ENCODE measurements around the gene UBE2K. TPM values are rescaled to one million over a fixed set of nuclear protein-coding genes. Genes with fewer than 3 reads are reported as not detected.

UBE2K gene
- total RNA-seq, 1 donor from 2014 or later: 87.5 TPM

GRCh38 chr4:39682138-39682537 lies 15.8 kb upstream of the UBE2K start:
- no peak for DNase-seq (ENCODE audit: low spot score)
- no peaks in the 10 kb centered on the region for H3K36me3 Mint-ChIP-seq (ENCODE audit: low read depth)
- H3K9me3 Mint-ChIP-seq (ENCODE audit: low read depth): peaks cover 6% of the 10 kb centered on the region
- no peaks in the 10 kb centered on the region for H3K4me1 Mint-ChIP-seq (ENCODE audit: low read depth)
- no peaks in the 10 kb centered on the region for H3K27me3 Mint-ChIP-seq (ENCODE audit: low read depth)
- no peak overlapping the region for H3K4me3 Mint-ChIP-seq (ENCODE audit: unreplicated experiment)
- no peak overlapping the region for H3K27ac Mint-ChIP-seq (ENCODE audit: unreplicated experiment)
- TF ChIP-seq CTCF (IDR thresholded peaks at IDR 0.05): no peak

- Mint-ChIP-seq H3K4me1 (ENCODE audit: low read depth) (no peaks in the 10 kb centered on the region), H3K4me3 (ENCODE audit: unreplicated experiment) (no peak overlapping the region), H3K27me3 (ENCODE audit: low read depth) (no peaks in the 10 kb centered on the region), H3K9me3 (ENCODE audit: low read depth) (no peaks in the 10 kb centered on the region), H3K36me3 (ENCODE audit: low read depth) (no peaks in the 10 kb centered on the region), H3K27ac (ENCODE audit: unreplicated experiment) (no peak overlapping the region)
- TF ChIP-seq CTCF (IDR thresholded peaks at IDR 0.05): no peak
- DNase-seq (ENCODE audit: low spot score): no peak
These were observed 11.9 kb upstream of the UBE2K start for GRCh38 chr4:39685990-39686389.

- no peaks in the 10 kb centered on the region for H3K36me3 Mint-ChIP-seq (ENCODE audit: low read depth)
- TF ChIP-seq CTCF (IDR thresholded peaks at IDR 0.05): no peak
- H3K4me3 Mint-ChIP-seq (ENCODE audit: unreplicated experiment): no peak overlapping the region
- no peak overlapping the region for H3K27ac Mint-ChIP-seq (ENCODE audit: unreplicated experiment)
- no peaks in the 10 kb centered on the region for H3K27me3 Mint-ChIP-seq (ENCODE audit: low read depth)
- H3K4me1 Mint-ChIP-seq (ENCODE audit: low read depth): no peaks in the 10 kb centered on the region
- H3K9me3 Mint-ChIP-seq (ENCODE audit: low read depth): no peaks in the 10 kb centered on the region
- DNase-seq (ENCODE audit: low spot score): no peak
These were observed 10.9 kb upstream of the UBE2K start for GRCh38 chr4:39687014-39687413.

- Mint-ChIP-seq H3K4me1 (ENCODE audit: low read depth) (no peaks in the 10 kb centered on the region), H3K27me3 (ENCODE audit: low read depth) (no peaks in the 10 kb centered on the region), H3K36me3 (ENCODE audit: low read depth) (no peaks in the 10 kb centered on the region), H3K9me3 (ENCODE audit: low read depth) (no peaks in the 10 kb centered on the region), H3K27ac (ENCODE audit: unreplicated experiment) (no peak overlapping the region), H3K4me3 (ENCODE audit: unreplicated experiment) (no peak overlapping the region)
- no peak for DNase-seq (ENCODE audit: low spot score)
- no peak for TF ChIP-seq CTCF (IDR thresholded peaks at IDR 0.05)
These were observed 8.0 kb upstream of the UBE2K start for GRCh38 chr4:39689970-39690369.

- Mint-ChIP-seq H3K4me3 (ENCODE audit: unreplicated experiment) (peak overlapping the region; percentile 100), H3K36me3 (ENCODE audit: low read depth) (no peaks in the 10 kb centered on the region), H3K27ac (ENCODE audit: unreplicated experiment) (peak overlapping the region; percentile 98), H3K9me3 (ENCODE audit: low read depth) (no peaks in the 10 kb centered on the region), H3K27me3 (ENCODE audit: low read depth) (no peaks in the 10 kb centered on the region), H3K4me1 (ENCODE audit: low read depth) (peaks cover 38% of the 10 kb centered on the region)
- no peak for DNase-seq (ENCODE audit: low spot score)
- TF ChIP-seq CTCF (IDR thresholded peaks at IDR 0.05): no peak
These were observed 581 bp downstream of the UBE2K start for GRCh38 chr4:39698424-39699009.
